Femur (tissue), 1 donor: ENCODE measurements around the gene MTSS2.
"Not testable (repeated sequence)": the region's sequence is repeated elsewhere in the genome, so short reads cannot be mapped to it uniquely, and the experiment has no call there.

Experiments
- DNase-seq: peaks from one replicate; pipeline ENCODE4 v3.0.0-alpha.2; 2017

Gene MTSS2

GRCh38 chr16:70684146-70685060 lies 1.4 kb downstream of the MTSS2 start:
- no peak for DNase-seq

- DNase-seq = peak; percentile 17
Measured at GRCh38 chr16:70683146-70683944, 2.5 kb downstream of the MTSS2 start.

DNA sequence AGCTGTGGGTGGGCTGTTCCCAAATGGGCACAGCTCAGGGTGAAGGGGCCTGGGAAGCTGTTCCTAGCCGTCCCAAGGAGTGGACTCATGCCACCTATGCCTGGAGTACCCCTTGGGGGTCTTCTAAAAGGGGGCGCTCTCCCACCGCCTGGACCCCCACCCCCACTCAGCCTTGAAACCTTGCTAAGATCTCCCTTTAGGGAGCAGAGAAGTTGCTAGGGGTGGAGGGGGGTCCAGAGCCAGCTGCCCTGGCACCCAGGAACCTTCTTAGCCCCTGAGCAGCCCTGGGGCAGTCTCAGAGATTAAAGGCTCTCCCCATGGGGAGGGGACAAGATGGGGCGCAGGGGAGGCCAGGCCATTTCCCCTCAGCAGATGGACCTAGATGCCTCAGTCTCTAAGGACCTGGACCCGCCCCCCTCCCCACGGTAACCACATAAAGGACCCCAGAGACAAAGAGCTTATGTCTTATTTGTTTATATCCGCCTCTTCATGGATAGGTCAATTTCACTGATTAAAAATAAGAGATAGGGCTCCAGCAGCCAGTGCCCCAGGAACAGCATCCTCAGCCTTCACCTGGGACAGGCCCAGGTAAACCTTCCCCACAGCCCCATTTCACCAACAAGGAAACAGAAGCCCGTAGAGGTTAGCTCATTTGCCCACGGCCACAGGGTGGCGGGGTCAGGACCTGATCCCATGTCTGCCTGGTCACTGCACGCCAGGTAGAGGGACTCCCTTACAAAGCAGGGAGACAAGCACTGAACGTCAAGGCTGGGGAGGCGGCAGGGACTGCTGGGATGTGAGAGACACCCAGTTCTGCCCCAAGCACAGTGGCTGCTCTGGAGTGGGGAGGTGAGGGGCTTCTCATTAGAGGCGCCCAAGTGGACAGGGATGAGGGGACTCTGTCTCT lies 3.4 kb downstream of the MTSS2 start:
- DNase-seq = no peak

- DNase-seq = peak; percentile 63
Measured at GRCh38 chr16:70681382-70682238, 4.2 kb downstream of the MTSS2 start.

DNA sequence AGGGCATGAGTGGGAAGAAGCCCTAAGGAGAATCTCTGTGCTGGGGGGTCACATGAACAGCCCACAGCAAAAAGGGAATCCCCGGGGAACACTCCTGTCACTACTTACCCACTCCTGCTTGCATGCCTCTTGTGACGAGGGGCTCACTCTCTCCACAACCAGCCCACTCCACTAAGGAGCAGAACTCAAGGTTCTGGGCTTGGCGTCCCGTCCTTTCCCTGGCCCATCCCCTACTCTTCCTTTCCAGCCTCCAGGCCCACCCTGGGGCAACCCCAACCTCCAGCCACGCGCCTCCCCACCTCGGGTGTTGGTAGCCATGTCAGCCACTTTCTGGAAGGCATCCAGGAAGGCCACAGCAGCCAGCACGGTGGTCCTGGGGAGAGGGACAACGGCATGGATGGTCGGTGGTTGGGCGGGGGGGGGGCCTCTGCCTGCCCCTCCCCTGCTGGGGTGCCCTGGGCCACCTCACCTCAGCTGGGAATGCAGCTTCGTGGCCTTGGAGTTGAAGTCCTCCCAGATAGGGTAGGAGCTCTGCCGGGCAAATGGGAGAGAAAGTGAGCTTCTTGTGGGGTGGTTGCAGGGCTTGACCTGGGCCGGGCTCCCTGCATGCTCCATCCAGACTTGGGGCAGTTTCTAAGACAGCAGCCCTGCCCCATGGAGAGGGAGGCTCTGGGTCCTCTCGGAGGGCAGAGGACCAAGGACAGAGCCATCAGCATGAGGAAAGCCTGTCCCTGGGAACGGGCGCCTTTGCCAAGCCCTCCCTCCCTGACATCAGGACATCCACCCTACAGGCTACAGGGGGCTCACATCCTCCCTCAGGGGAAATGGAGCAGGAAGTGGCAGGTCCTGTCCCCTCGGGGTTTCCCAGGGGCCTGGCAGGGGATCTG lies 5.1 kb downstream of the MTSS2 start:
- peak; percentile 52 for DNase-seq

GRCh38 chr16:70679671-70680494 lies 6.0 kb downstream of the MTSS2 start:
- peak; percentile 54 for DNase-seq

GRCh38 chr16:70678898-70679670 lies 6.8 kb downstream of the MTSS2 start:
- DNase-seq = peak; percentile 24

DNA sequence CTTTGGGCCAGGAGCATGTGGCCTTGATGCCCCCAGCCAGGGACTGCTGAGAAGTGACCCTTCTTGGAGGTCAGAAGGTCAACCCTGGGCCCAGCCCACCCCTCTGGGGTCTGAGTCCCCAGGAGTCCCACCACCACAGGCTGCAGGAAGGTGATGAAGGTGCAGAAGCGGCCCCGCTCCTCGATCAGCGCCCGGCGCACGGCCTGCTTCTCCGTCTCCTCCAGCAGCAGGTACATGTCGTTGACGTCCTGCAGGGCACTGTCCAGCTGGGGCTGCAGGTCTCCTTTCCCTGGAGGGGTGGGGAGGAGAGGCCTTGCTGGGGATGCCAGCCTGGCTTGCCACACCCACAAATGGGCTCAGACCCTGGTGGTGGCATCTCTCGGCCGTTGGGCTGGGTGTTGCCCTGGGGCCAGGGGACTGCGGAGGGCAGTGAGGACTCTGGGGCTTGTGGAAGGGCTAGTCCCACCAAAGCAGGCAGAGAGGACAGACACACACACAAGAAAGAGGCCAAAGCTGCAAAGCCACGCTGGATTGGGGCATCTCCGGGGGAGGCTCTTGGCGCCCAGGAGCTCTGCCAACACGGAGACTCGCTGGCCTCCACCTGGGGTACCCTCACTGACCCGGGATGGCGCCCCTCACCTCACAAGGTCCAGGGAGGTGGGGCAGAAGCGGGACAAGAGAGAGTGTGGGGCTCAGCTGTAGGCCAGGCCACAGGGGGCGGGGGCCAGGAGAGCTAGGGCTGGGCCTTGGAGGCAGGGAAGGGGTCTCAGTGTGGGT lies 7.5 kb downstream of the MTSS2 start:
- DNase-seq = peak; percentile 26

DNA sequence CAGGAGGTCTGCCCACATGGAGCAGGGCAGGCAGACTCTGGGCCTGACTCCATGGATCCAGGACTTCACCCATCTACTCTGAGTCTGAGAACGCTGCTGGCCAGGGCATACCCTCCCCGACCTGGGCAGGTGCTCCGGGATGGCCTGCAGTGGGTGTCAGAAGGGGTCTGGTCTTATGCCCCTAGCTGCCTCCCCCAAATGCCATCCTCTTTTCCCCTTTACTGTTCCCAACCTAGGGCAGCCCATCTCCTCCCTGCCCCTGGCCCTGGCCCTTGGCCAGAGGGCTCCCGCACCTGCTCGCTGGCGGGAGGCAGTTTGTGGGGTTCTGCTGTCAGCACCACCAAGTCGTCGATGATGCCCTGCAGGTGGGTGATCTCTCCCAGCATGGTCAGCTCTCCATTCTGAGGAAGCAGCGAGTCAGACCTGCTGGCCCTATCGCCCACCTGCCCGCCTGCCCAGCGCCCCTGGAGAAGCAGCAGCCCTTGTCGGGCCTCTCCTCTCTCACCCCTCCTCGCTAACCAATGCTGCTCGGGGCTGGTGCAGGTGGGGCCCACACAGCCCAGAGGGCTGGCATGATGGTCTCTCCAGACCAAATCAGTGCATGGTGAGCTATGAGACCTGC lies 8.2 kb downstream of the MTSS2 start:
- DNase-seq = no peak

- no peak for DNase-seq
Measured at GRCh38 chr16:70676675-70677498, 9.0 kb downstream of the MTSS2 start.

DNA sequence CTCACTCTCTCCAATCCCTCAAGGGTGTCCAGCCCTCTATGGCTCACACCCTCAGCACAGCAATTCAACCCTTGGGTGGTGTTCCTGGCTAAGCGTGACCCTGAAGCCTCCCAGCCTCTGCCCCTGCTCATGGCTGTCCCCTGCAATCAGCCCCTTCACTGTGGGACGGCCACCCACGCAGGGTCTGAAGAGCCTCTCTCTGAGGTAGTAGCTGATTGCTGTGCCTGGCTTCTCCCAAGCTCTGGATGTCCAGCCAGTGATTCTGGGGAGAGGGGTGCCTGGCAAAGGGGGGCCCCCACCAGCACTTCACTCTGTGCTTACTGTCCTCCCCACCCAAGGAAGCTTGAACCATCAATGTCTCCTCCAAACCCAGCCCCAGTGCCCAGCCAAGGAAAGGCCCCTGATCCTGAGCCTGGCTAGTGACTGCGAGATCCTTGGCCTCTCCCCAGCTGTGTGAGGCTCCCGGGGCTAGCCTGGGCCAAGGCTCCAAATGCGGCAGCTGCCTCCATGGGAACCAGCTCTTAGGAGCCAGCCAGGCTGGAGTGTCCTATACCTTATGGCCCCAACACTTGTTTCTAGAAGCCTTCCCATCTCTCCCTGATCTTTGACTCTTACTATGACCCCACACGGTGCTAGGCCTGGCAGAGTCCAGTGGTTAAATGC lies 9.9 kb downstream of the MTSS2 start:
- peak; percentile 27 for DNase-seq

DNA sequence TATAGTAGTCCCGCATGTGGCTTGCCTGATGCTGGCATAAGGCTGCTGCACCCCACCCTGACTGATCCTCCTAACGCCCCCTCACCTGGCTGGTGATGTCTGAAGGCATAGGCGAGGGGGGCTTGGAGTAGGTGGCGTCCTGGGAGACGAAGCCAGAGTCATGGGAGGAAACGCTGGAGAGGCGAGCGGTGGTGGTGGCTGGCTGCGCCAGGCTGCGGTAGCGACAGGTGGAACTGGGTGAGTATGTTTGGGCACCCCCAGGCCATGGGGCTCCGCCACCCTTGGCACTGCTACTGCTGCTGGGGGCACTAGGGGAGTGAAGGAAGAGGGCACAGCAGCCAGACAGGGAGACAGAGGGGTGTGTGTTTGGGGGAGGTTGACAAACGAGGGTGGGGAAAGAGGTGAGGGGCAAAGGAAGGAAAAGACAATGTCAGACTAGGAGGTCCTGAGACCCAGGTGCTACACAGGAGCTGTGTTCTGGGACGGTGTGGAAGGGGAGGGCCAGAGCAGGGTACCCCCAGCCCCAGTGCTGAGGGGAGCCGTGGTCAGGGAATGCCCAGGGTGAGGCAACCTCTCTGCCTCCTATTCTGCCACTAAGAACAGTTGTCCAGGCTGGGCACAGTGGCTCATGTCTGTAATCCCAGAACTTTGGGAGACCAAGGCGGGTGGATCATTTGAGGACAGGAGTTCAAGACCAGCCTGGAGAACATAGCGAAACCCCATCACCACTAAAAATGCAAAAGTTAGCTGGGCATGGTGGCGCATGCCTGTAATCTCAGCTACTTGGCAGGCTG lies 11.4 kb downstream of the MTSS2 start:
- DNase-seq = no peak

- DNase-seq = not testable (repeated sequence)
Measured at GRCh38 chr16:70670938-70671337, 14.9 kb downstream of the MTSS2 start.

DNA sequence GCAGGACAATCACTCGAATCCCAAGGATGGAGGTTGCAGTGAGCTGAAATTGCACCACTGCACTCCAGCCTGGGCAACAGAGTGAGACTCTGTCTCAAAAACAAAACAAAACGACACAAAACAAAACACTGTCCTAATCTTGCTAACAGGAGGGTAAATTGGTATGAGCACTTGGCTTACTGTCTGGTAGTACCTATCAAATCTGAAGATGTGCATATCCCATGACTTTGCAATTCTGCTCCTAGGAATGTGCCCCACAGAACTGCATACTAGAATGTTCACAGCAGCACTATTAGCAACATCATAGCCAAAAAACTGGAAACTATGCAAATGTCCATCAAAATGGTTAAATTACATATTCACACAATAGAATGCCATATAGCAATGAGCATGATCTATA lies 15.7 kb downstream of the MTSS2 start:
- DNase-seq = no peak
